ENCODE results near the gene F5. TPM values are rescaled to one million over a fixed set of nuclear protein-coding genes. Genes with fewer than 3 reads are reported as not detected.

F5 gene
- polyA plus RNA-seq, 2 donors = 0.02 to 0.07 TPM

DNA sequence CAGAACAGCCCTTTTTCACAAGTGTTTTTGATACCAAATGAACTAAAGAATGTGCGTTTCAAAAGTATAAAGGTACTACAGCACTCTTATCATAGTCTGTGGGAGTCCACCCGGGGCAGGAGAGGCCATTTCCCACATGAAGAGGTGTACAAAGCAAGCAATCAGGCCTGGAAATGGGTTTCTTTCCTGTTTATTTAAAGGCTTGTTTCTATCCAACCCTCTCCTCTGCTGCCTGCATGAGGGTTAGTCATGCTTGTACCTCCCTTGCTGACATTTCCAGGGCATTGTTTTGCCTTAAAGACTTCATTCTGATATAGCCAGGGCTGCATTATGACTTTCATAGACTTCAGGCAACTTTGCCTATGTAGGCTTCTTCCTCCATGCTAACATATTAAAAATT, 32.1 kb upstream of the F5 start:
- H3K9me3 ChIP-seq (ENCODE audit: control insufficient read depth in 2 of 2, insufficient read depth in 1 of 2, low read depth in 1 of 2, low read length in 1 of 2) = no peaks in the 10 kb centered on the region
- H3K36me3 ChIP-seq (ENCODE audit: control insufficient read depth in 2 of 2, insufficient read depth in 2 of 2, low read length in 1 of 2) = no peaks in the 10 kb centered on the region
- H3K4me3 ChIP-seq (ENCODE audit: low read depth in 1 of 2, low read length in 2 of 2) = no peak overlapping the region
- H3K27ac ChIP-seq (ENCODE audit: low read depth in 2 of 2, low read length in 1 of 2) = no peak overlapping the region
- H3K27me3 ChIP-seq (ENCODE audit: control insufficient read depth in 1 of 2, insufficient read depth in 2 of 2, low read length in 2 of 2) = peaks cover 0 to 4% of the 10 kb centered on the region in 2 donors
- WGBS, 2 donors = 72 to 73% methylated on average over 2 of the region's 2 CpGs
- peaks cover 0 to 2% of the 10 kb centered on the region in 2 donors for H3K4me1 ChIP-seq (ENCODE audit: control insufficient read depth in 2 of 2, insufficient read depth in 2 of 2, low read length in 1 of 2)

- H3K4me3 ChIP-seq (ENCODE audit: low read depth in 1 of 2, low read length in 2 of 2) = no peak overlapping the region
- H3K27me3 ChIP-seq (ENCODE audit: control insufficient read depth in 1 of 2, insufficient read depth in 2 of 2, low read length in 2 of 2) = peaks cover 0 to 4% of the 10 kb centered on the region in 2 donors
- peaks cover 0 to 2% of the 10 kb centered on the region in 2 donors for H3K4me1 ChIP-seq (ENCODE audit: control insufficient read depth in 2 of 2, insufficient read depth in 2 of 2, low read length in 1 of 2)
- WGBS, 2 donors = 52 to 57% methylated on average over 5 of the region's 5 CpGs
- no peaks in the 10 kb centered on the region for H3K36me3 ChIP-seq (ENCODE audit: control insufficient read depth in 2 of 2, insufficient read depth in 2 of 2, low read length in 1 of 2)
- no peak overlapping the region for H3K27ac ChIP-seq (ENCODE audit: low read depth in 2 of 2, low read length in 1 of 2)
- H3K9me3 ChIP-seq (ENCODE audit: control insufficient read depth in 2 of 2, insufficient read depth in 1 of 2, low read depth in 1 of 2, low read length in 1 of 2) = no peaks in the 10 kb centered on the region
Measured at GRCh38 chr1:169615803-169616202, 29.5 kb upstream of the F5 start.

DNA sequence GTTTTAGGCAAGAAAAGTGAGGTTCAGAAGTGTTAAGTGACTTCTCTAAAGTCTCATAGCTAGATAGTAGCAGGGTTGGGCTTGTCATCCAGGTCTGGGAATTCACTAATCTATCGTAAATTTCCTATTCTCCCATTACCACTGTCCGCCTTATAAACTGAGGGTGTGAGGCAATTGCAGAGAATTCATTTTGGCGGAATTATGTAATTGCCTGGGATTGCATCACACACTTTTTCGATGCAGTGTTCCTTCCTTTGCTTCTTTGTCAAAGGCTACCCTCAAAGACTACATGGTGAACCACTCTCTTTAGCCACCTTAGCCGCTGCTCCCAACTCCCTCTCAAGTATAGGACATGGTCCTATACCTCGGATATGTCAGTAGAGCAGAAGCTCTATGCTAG, 24.6 kb upstream of the F5 start:
- H3K27ac ChIP-seq (ENCODE audit: low read depth in 2 of 2, low read length in 1 of 2) = no peak overlapping the region
- 70 to 87% methylated on average over 6 of the region's 6 CpGs for WGBS, 2 donors
- no peaks in the 10 kb centered on the region for H3K9me3 ChIP-seq (ENCODE audit: control insufficient read depth in 2 of 2, insufficient read depth in 1 of 2, low read depth in 1 of 2, low read length in 1 of 2)

DNA sequence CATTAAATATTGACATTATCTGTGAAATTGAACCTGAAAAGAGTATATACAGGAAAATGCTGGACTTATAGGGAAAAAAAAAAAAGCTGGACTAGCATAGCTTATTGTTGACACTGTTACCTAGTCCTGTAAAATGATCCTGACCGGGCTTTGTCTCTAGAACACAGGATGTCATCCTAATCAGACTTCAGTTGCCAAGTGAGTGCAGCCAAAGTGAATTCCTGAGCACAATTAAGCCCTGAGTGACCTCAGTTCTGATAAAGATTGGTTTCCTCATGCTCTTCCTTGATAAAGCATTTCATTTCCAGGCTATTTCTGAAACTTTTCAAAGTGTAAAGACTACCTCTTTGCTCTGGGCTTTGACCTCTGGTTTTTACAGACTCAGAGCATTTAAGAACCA, 23.8 kb upstream of the F5 start:
- Histone ChIP-seq H3K9me3 (ENCODE audit: control insufficient read depth in 2 of 2, insufficient read depth in 1 of 2, low read depth in 1 of 2, low read length in 1 of 2) (no peaks in the 10 kb centered on the region), H3K4me1 (ENCODE audit: control insufficient read depth in 2 of 2, insufficient read depth in 2 of 2, low read length in 1 of 2) (no peaks in the 10 kb centered on the region), H3K4me3 (ENCODE audit: low read depth in 1 of 2, low read length in 2 of 2) (no peak overlapping the region), H3K36me3 (ENCODE audit: control insufficient read depth in 2 of 2, insufficient read depth in 2 of 2, low read length in 1 of 2) (no peaks in the 10 kb centered on the region), H3K27ac (ENCODE audit: low read depth in 2 of 2, low read length in 1 of 2) (no peak overlapping the region), H3K27me3 (ENCODE audit: control insufficient read depth in 1 of 2, insufficient read depth in 2 of 2, low read length in 2 of 2) (peaks cover 0 to 4% of the 10 kb centered on the region in 2 donors)
- 27 to 30% methylated on average over 1 of the region's 1 CpG for WGBS, 2 donors

More for the DNA sequence above, 24.6 kb upstream of the F5 start:
- H3K4me1 ChIP-seq (ENCODE audit: control insufficient read depth in 2 of 2, insufficient read depth in 2 of 2, low read length in 1 of 2) = no peaks in the 10 kb centered on the region
- no peaks in the 10 kb centered on the region for H3K36me3 ChIP-seq (ENCODE audit: control insufficient read depth in 2 of 2, insufficient read depth in 2 of 2, low read length in 1 of 2)
- peaks cover 0 to 4% of the 10 kb centered on the region in 2 donors for H3K27me3 ChIP-seq (ENCODE audit: control insufficient read depth in 1 of 2, insufficient read depth in 2 of 2, low read length in 2 of 2)
- H3K4me3 ChIP-seq (ENCODE audit: low read depth in 1 of 2, low read length in 2 of 2) = no peak overlapping the region

GRCh38 chr1:169608226-169608625, 21.9 kb upstream of the F5 start:
- Histone ChIP-seq H3K27me3 (ENCODE audit: control insufficient read depth in 1 of 2, insufficient read depth in 2 of 2, low read length in 2 of 2) (no peaks in the 10 kb centered on the region), H3K4me1 (ENCODE audit: control insufficient read depth in 2 of 2, insufficient read depth in 2 of 2, low read length in 1 of 2) (no peaks in the 10 kb centered on the region), H3K27ac (ENCODE audit: low read depth in 2 of 2, low read length in 1 of 2) (no peak overlapping the region), H3K4me3 (ENCODE audit: low read depth in 1 of 2, low read length in 2 of 2) (no peak overlapping the region), H3K36me3 (ENCODE audit: control insufficient read depth in 2 of 2, insufficient read depth in 2 of 2, low read length in 1 of 2) (no peaks in the 10 kb centered on the region), H3K9me3 (ENCODE audit: control insufficient read depth in 2 of 2, insufficient read depth in 1 of 2, low read depth in 1 of 2, low read length in 1 of 2) (no peaks in the 10 kb centered on the region)
- 88 to 89% methylated on average over 4 of the region's 4 CpGs for WGBS, 2 donors

GRCh38 chr1:169604781-169605560, 18.7 kb upstream of the F5 start:
- no peaks in the 10 kb centered on the region for H3K27me3 ChIP-seq (ENCODE audit: control insufficient read depth in 1 of 2, insufficient read depth in 2 of 2, low read length in 2 of 2)
- no peaks in the 10 kb centered on the region for H3K36me3 ChIP-seq (ENCODE audit: control insufficient read depth in 2 of 2, insufficient read depth in 2 of 2, low read length in 1 of 2)
- H3K4me3 ChIP-seq (ENCODE audit: low read depth in 1 of 2, low read length in 2 of 2) = no peak overlapping the region
- H3K9me3 ChIP-seq (ENCODE audit: control insufficient read depth in 2 of 2, insufficient read depth in 1 of 2, low read depth in 1 of 2, low read length in 1 of 2) = no peaks in the 10 kb centered on the region
- no peaks in the 10 kb centered on the region for H3K4me1 ChIP-seq (ENCODE audit: control insufficient read depth in 2 of 2, insufficient read depth in 2 of 2, low read length in 1 of 2)
- no peak overlapping the region for H3K27ac ChIP-seq (ENCODE audit: low read depth in 2 of 2, low read length in 1 of 2)
- WGBS, 2 donors = 54 to 61% methylated on average over 5 of the region's 5 CpGs

- H3K9me3 ChIP-seq (ENCODE audit: control insufficient read depth in 2 of 2, insufficient read depth in 1 of 2, low read depth in 1 of 2, low read length in 1 of 2) = no peaks in the 10 kb centered on the region
- no peaks in the 10 kb centered on the region for H3K4me1 ChIP-seq (ENCODE audit: control insufficient read depth in 2 of 2, insufficient read depth in 2 of 2, low read length in 1 of 2)
- H3K27me3 ChIP-seq (ENCODE audit: control insufficient read depth in 1 of 2, insufficient read depth in 2 of 2, low read length in 2 of 2) = no peaks in the 10 kb centered on the region
- 28 to 35% methylated on average over 3 of the region's 3 CpGs for WGBS, 2 donors
- no peaks in the 10 kb centered on the region for H3K36me3 ChIP-seq (ENCODE audit: control insufficient read depth in 2 of 2, insufficient read depth in 2 of 2, low read length in 1 of 2)
- H3K27ac ChIP-seq (ENCODE audit: low read depth in 2 of 2, low read length in 1 of 2) = no peak overlapping the region
- no peak overlapping the region for H3K4me3 ChIP-seq (ENCODE audit: low read depth in 1 of 2, low read length in 2 of 2)
Measured at GRCh38 chr1:169601096-169601881, 15.0 kb upstream of the F5 start.

GRCh38 chr1:169595764-169596711, 9.8 kb upstream of the F5 start:
- no peaks in the 10 kb centered on the region for H3K36me3 ChIP-seq (ENCODE audit: control insufficient read depth in 2 of 2, insufficient read depth in 2 of 2, low read length in 1 of 2)
- H3K27me3 ChIP-seq (ENCODE audit: control insufficient read depth in 1 of 2, insufficient read depth in 2 of 2, low read length in 2 of 2) = no peaks in the 10 kb centered on the region
- H3K4me3 ChIP-seq (ENCODE audit: low read depth in 1 of 2, low read length in 2 of 2) = no peak overlapping the region
- WGBS, 2 donors = 48 to 51% methylated on average over 3 of the region's 3 CpGs
- H3K9me3 ChIP-seq (ENCODE audit: control insufficient read depth in 2 of 2, insufficient read depth in 1 of 2, low read depth in 1 of 2, low read length in 1 of 2) = no peaks in the 10 kb centered on the region
- H3K27ac ChIP-seq (ENCODE audit: low read depth in 2 of 2, low read length in 1 of 2) = no peak overlapping the region
- no peaks in the 10 kb centered on the region for H3K4me1 ChIP-seq (ENCODE audit: control insufficient read depth in 2 of 2, insufficient read depth in 2 of 2, low read length in 1 of 2)

GRCh38 chr1:169594391-169594790, 8.1 kb upstream of the F5 start:
- Histone ChIP-seq H3K27ac (ENCODE audit: low read depth in 2 of 2, low read length in 1 of 2) (no peak overlapping the region), H3K9me3 (ENCODE audit: control insufficient read depth in 2 of 2, insufficient read depth in 1 of 2, low read depth in 1 of 2, low read length in 1 of 2) (no peaks in the 10 kb centered on the region), H3K36me3 (ENCODE audit: control insufficient read depth in 2 of 2, insufficient read depth in 2 of 2, low read length in 1 of 2) (no peaks in the 10 kb centered on the region), H3K27me3 (ENCODE audit: control insufficient read depth in 1 of 2, insufficient read depth in 2 of 2, low read length in 2 of 2) (no peaks in the 10 kb centered on the region), H3K4me3 (ENCODE audit: low read depth in 1 of 2, low read length in 2 of 2) (no peak overlapping the region), H3K4me1 (ENCODE audit: control insufficient read depth in 2 of 2, insufficient read depth in 2 of 2, low read length in 1 of 2) (no peaks in the 10 kb centered on the region)
- 54 to 55% methylated on average over 3 of the region's 3 CpGs for WGBS, 2 donors

Measured in esophagus (tissue), 2 donors.